A549 (cell line): ENCODE data around the gene PERCC1. TPM values are rescaled to one million over a fixed set of nuclear protein-coding genes. Genes with fewer than 3 reads are reported as not detected.

Source experiments
- ATAC-seq, 2 experiments: fragments of 200-7000 bp in 1 of 2; fragments of >200 bp in 1 of 2; cut with Nextera tagmentation in 1 of 2; cut with Tn5 transposase in 1 of 2; 3 replicates each; pipeline versions ENCODE4 v1.8.0 to v1.9.1; 2018 to 2020; ENCODE audit warnings: mild to moderate bottlenecking in 1 of 2, moderate library complexity in 1 of 2
- CTCF ChIA-PET: fragments of 300-600 bp; sonication (Branson Sonifier 250); formaldehyde crosslinking; extraction: SDS; loops from one replicate; lab custom pipeline; 2021; ENCODE audit warnings: antibody characterized with exemption, inconsistent platforms; lab: Yijun Ruan, JAX
- POLR2A ChIA-PET: fragments of 350-600 bp; formaldehyde crosslinking; extraction: SDS; loops from one replicate; lab custom pipeline; 2021; ENCODE audit warnings: antibody characterized with exemption, inconsistent platforms; lab: Yijun Ruan, JAX
- DNase-seq, 2 experiments: peaks; one replicate each; pipeline versions ENCODE4 v3.0.0 to v3.0.0-alpha.2; 2011 to 2016; ENCODE audit warnings: low read depth in 1 of 2, low spot score in 1 of 2
- FAIRE-seq: peaks from 2 replicates; lab custom pipeline; 2011; peaks lifted over from hg19 to GRCh38; lab: Jason Lieb, UNC
- H3K27ac ChIP-seq, 2 experiments: fragments of >200 bp; sonication (Bioruptor Twin); formaldehyde crosslinking; 3 replicates each; pipeline ENCODE4 v1.5.1; 2016 to 2017
- H3K4me1 ChIP-seq: fragments of >200 bp; sonication (Bioruptor Twin); formaldehyde crosslinking; 3 replicates; pipeline ENCODE4 v1.6.1; 2016
- H3K4me2 ChIP-seq: fragments of >200 bp; sonication (Bioruptor Twin); formaldehyde crosslinking; 3 replicates; pipeline ENCODE4 v1.6.1; 2016
- H3K4me3 ChIP-seq: fragments of >200 bp; sonication (Bioruptor Twin); formaldehyde crosslinking; 3 replicates; pipeline ENCODE4 v1.5.1; 2016
- H3K9me3 ChIP-seq: fragments of >200 bp; sonication (Bioruptor Twin); formaldehyde crosslinking; 3 replicates; pipeline ENCODE4 v1.6.1; 2016
- CHD2 ChIP-seq: fragments of 150-350 bp; IDR thresholded peaks from 2 replicates; pipeline ENCODE4 v1.6.1; 2014; ENCODE audit warnings: low read length; ENCODE audit not compliant: partially characterized antibody
- EP300 ChIP-seq, 2 experiments: fragments of >200 bp; sonication (Bioruptor Twin); formaldehyde crosslinking; IDR thresholded peaks; 2 replicates in 1 of 2; 3 replicates in 1 of 2; pipeline ENCODE4 v1.6.1; 2016 to 2017
- FOSB ChIP-seq: fragments of 250-450 bp; sonication (Bioruptor Pico); IDR thresholded peaks from 2 replicates; pipeline ENCODE4 v1.5.0; 2020; ENCODE audit warnings: mild to moderate bottlenecking, moderate library complexity
- HDAC2 ChIP-seq: fragments of 200-600 bp; sonication (generic); IDR thresholded peaks from 2 replicates; pipeline ENCODE4 v1.6.1; 2016
- HEYL ChIP-seq: fragments of 250-450 bp; sonication (Bioruptor Pico); IDR thresholded peaks from 2 replicates; pipeline ENCODE4 v1.8.0; 2021; ENCODE audit warnings: mild to moderate bottlenecking, moderate library complexity
- HOXB5 ChIP-seq: fragments of 250-450 bp; sonication (Bioruptor Pico); IDR thresholded peaks from 2 replicates; pipeline ENCODE4 v1.5.0; 2020; ENCODE audit warnings: mild to moderate bottlenecking, moderate library complexity
- JUNB ChIP-seq: fragments of >200 bp; sonication (Bioruptor Twin); formaldehyde crosslinking; IDR thresholded peaks from 2 replicates; pipeline ENCODE4 v1.6.1; 2016
- MAFK ChIP-seq: fragments of 450-650 bp; IDR thresholded peaks from 2 replicates; pipeline ENCODE4 v1.6.1; 2014; ENCODE audit not compliant: partially characterized antibody
- MAX ChIP-seq: IDR thresholded peaks from 2 replicates; pipeline ENCODE4 v1.6.1; 2012
- NFE2L2 ChIP-seq: fragments of 150-350 bp; conservative IDR thresholded peaks from 2 replicates; pipeline ENCODE4 v1.6.1; 2014; ENCODE audit warnings: low read length
- PHF8 ChIP-seq: fragments of 200-600 bp; sonication (generic); IDR thresholded peaks from 2 replicates; pipeline ENCODE4 v1.6.1; 2016; ENCODE audit warnings: low read depth, mild to moderate bottlenecking, antibody characterized with exemption, moderate library complexity, borderline replicate concordance
- POLR2A ChIP-seq: IDR thresholded peaks from 2 replicates; pipeline ENCODE4 v1.6.1; 2012; ENCODE audit warnings: mild to moderate bottlenecking, low read length
- POLR2AphosphoS2 ChIP-seq: conservative IDR thresholded peaks from 2 replicates; pipeline ENCODE4 v1.6.1; 2012; ENCODE audit warnings: low read length, improper control_type of control experiment, inconsistent platforms
- RAD21 ChIP-seq, 2 experiments: fragments of >200 bp in 1 of 2; sonication (Bioruptor Twin) in 1 of 2; formaldehyde crosslinking in 1 of 2; IDR thresholded peaks in 1 of 2; conservative IDR thresholded peaks in 1 of 2; 2 replicates in 1 of 2; 3 replicates in 1 of 2; pipeline ENCODE4 v1.6.1; 2012 to 2018; ENCODE audit warnings: inconsistent platforms in 1 of 2
- RARB ChIP-seq: fragments of 250-450 bp; sonication (Bioruptor Pico); IDR thresholded peaks from 2 replicates; pipeline ENCODE4 v1.8.0; 2021; ENCODE audit warnings: mild to moderate bottlenecking, moderate library complexity
- RFX5 ChIP-seq: fragments of 450-650 bp; IDR thresholded peaks from 2 replicates; pipeline ENCODE4 v1.7.1; 2014; ENCODE audit warnings: antibody characterized with exemption, mild to moderate bottlenecking, moderate library complexity
- RNF2 ChIP-seq: fragments of 200-600 bp; sonication (generic); IDR thresholded peaks from 2 replicates; pipeline ENCODE4 v1.6.1; 2016; ENCODE audit warnings: low read depth, mild to moderate bottlenecking, antibody characterized with exemption, moderate library complexity, borderline replicate concordance
- SREBF2 ChIP-seq: fragments of 450-650 bp; IDR thresholded peaks from 2 replicates; pipeline ENCODE4 v1.6.1; 2014; ENCODE audit warnings: mild to moderate bottlenecking, moderate library complexity
- ZC3H11A ChIP-seq: fragments of 450-650 bp; IDR thresholded peaks from 2 replicates; pipeline ENCODE4 v1.6.1; 2014; ENCODE audit warnings: antibody characterized with exemption, mild to moderate bottlenecking
- ZSCAN20 ChIP-seq: fragments of 250-450 bp; sonication (Bioruptor Pico); IDR thresholded peaks from 2 replicates; pipeline ENCODE4 v1.8.0; 2022; ENCODE audit warnings: mild to moderate bottlenecking, moderate library complexity
- WGBS: methylation state at CpG from one replicate; pipeline ENCODE4 v1.1.6; 2017; ENCODE audit errors: missing lambda C conversion rate; 5-methylcytosine and 5-hydroxymethylcytosine counted together
- polyA plus RNA-seq, 4 experiments: library from polyadenylated mRNA; depleted of rRNA in 3 of 4; stranded (reverse); fragments of >200 nt; fragmentation: RNase III in 1 of 4; extraction: RNeasy Plus Mini Kit Qiagen cat#74134 plus additional on column Dnase treatment in 1 of 4; gene quantifications; 2 replicates in 3 of 4; 3 replicates in 1 of 4; pipeline ENCODE4 v1.2.3, GENCODE V29; 2011 to 2017
- TF ChIP-seq, protein P1 (sequence below): fragments of >200 bp; sonication (Bioruptor Twin); formaldehyde crosslinking; IDR thresholded peaks from 3 replicates; pipeline ENCODE4 v1.6.1; 2016
- TF ChIP-seq, protein P2 (sequence below): fragments of 450-650 bp; IDR thresholded peaks from 2 replicates; pipeline ENCODE4 v1.6.1; 2014; ENCODE audit warnings: antibody characterized with exemption
- TF ChIP-seq, protein P3 (sequence below): fragments of 250-450 bp; sonication (Bioruptor Pico); IDR thresholded peaks from 2 replicates; pipeline ENCODE4 v1.5.0; 2021; ENCODE audit warnings: mild to moderate bottlenecking, moderate library complexity, borderline replicate concordance
- TF ChIP-seq, protein P4 (sequence below): fragments of >200 bp; sonication (Bioruptor Twin); formaldehyde crosslinking; IDR thresholded peaks from 3 replicates; pipeline ENCODE4 v1.5.1; 2016
- TF ChIP-seq, protein P5 (sequence below): fragments of 150-350 bp; IDR thresholded peaks from 2 replicates; pipeline ENCODE4 v1.6.1; 2014; ENCODE audit warnings: low read depth, mild to moderate bottlenecking, low read length

PERCC1 gene
- polyA plus RNA-seq, 2 of the 4 experiments (the other 2 are of a cell fraction), result not detected

DNA sequence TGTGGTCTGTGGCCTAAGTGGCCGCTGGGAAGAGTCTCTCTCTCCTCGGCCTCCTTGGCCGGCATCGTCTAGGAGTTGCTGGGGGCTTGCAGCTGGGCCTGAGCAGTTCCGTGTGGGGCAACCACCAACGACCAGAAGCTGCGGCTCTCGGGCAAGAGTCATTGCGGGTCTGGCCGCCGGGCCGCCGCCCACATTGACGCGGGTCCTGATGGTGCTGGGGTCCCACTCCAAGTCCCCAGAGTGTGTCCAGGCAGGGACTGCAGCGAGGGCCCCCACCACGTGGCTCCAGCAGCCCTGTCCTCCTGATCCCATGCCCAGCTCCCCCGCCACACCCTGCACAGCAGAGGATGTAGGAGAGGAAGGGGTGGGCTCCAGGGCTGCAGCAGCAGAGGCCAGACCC, 47.3 kb upstream of the PERCC1 start:
- peaks cover 5% of the 10 kb centered on the region; the same call in 2 of the 3 replicates for H3K4me1 ChIP-seq
- no peak overlapping the region for H3K4me2 ChIP-seq
- H3K9me3 ChIP-seq, result no peaks in the 10 kb centered on the region
- WGBS, result 91% methylated on average over 18 of the region's 18 CpGs
- ATAC-seq (no peak), DNase-seq (no peak), FAIRE-seq (no peak)
- no peak overlapping the region for H3K4me3 ChIP-seq
- H3K27ac ChIP-seq, result no peak overlapping the region
- TF ChIP-seq RFX5 (no peak), CHD2 (no peak), ZC3H11A (no peak), FOSB (CRISPR knock-in tag) (no peak), POLR2AphosphoS2 (no peak), ZSCAN20 (CRISPR knock-in tag) (no peak), RAD21 (conservative IDR thresholded peaks at IDR 0.05 in 1 of 2, IDR thresholded peaks at IDR 0.05 in 1 of 2) (no peak), MAFK (no peak), HOXB5 (CRISPR knock-in tag) (no peak), HEYL (CRISPR knock-in tag) (no peak), NFE2L2 (no peak), POLR2A (no peak)
- TF ChIP-seq, protein P1, sequence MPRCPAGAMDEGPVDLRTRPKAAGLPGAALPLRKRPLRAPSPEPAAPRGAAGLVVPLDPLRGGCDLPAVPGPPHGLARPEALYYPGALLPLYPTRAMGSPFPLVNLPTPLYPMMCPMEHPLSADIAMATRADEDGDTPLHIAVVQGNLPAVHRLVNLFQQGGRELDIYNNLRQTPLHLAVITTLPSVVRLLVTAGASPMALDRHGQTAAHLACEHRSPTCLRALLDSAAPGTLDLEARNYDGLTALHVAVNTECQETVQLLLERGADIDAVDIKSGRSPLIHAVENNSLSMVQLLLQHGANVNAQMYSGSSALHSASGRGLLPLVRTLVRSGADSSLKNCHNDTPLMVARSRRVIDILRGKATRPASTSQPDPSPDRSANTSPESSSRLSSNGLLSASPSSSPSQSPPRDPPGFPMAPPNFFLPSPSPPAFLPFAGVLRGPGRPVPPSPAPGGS, result no peak
- TF ChIP-seq, protein P2, sequence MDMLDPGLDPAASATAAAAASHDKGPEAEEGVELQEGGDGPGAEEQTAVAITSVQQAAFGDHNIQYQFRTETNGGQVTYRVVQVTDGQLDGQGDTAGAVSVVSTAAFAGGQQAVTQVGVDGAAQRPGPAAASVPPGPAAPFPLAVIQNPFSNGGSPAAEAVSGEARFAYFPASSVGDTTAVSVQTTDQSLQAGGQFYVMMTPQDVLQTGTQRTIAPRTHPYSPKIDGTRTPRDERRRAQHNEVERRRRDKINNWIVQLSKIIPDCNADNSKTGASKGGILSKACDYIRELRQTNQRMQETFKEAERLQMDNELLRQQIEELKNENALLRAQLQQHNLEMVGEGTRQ, result no peak
- TF ChIP-seq, protein P3, sequence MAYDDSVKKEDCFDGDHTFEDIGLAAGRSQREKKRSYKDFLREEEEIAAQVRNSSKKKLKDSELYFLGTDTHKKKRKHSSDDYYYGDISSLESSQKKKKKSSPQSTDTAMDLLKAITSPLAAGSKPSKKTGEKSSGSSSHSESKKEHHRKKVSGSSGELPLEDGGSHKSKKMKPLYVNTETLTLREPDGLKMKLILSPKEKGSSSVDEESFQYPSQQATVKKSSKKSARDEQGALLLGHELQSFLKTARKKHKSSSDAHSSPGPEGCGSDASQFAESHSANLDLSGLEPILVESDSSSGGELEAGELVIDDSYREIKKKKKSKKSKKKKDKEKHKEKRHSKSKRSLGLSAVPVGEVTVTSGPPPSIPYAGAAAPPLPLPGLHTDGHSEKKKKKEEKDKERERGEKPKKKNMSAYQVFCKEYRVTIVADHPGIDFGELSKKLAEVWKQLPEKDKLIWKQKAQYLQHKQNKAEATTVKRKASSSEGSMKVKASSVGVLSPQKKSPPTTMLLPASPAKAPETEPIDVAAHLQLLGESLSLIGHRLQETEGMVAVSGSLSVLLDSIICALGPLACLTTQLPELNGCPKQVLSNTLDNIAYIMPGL (CRISPR knock-in tag), result no peak
- POLR2A ChIA-PET, result no interaction called here
- CTCF ChIA-PET, result interaction anchor here (0.8 to 11.4 kb wide), 4 partner anchors 12 to 82 kb away, joined by 3 to 127 read pairs (median 5); no protein-coding TSS in a partner anchor

DNA sequence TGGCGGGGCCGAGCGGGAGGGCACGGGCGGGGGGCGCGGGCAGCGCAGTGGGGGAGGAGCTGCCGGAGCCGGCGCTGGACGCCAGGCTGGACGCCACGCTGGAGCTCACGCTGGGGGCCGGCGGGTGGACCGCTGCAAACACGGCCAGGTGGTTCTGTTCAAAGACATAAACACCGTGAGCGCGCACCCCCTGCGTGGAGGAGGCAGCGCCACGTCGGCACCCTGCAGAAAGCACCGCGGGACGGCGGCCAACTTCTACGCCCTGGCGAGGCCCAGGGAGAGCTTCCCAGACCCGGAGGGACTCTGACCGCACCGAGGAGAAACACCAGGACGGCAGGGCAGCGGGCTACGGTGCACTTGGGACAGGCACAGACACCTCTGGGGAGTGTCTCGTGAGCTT, 45.6 kb upstream of the PERCC1 start:
- no peak for DNase-seq
- Histone ChIP-seq H3K9me3 (no peaks in the 10 kb centered on the region), H3K4me3 (no peak overlapping the region), H3K4me2 (no peak overlapping the region), H3K27ac (no peak overlapping the region), H3K4me1 (peaks cover under 1% of the 10 kb centered on the region; the same call in 2 of the 3 replicates)
- FAIRE-seq, result no peak
- CTCF ChIA-PET, result interaction anchor here (1.0 to 11.4 kb wide), 3 partner anchors 14 to 47 kb away, joined by 3 to 127 read pairs (median 4); no protein-coding TSS in a partner anchor
- POLR2A ChIA-PET, result no interaction called here
- ATAC-seq, result no peak
- 92% methylated on average over 35 of the region's 39 CpGs for WGBS
- TF ChIP-seq RNF2 (no peak), RARB (CRISPR knock-in tag) (no peak), JUNB (no peak), EP300 (IDR thresholded peaks at IDR 0.05) (no peak), PHF8 (no peak), POLR2AphosphoS2 (no peak), SREBF2 (no peak), MAX (no peak), HOXB5 (CRISPR knock-in tag) (no peak), HDAC2 (no peak)
- TF ChIP-seq, protein P2, result no peak
- TF ChIP-seq, protein P4, sequence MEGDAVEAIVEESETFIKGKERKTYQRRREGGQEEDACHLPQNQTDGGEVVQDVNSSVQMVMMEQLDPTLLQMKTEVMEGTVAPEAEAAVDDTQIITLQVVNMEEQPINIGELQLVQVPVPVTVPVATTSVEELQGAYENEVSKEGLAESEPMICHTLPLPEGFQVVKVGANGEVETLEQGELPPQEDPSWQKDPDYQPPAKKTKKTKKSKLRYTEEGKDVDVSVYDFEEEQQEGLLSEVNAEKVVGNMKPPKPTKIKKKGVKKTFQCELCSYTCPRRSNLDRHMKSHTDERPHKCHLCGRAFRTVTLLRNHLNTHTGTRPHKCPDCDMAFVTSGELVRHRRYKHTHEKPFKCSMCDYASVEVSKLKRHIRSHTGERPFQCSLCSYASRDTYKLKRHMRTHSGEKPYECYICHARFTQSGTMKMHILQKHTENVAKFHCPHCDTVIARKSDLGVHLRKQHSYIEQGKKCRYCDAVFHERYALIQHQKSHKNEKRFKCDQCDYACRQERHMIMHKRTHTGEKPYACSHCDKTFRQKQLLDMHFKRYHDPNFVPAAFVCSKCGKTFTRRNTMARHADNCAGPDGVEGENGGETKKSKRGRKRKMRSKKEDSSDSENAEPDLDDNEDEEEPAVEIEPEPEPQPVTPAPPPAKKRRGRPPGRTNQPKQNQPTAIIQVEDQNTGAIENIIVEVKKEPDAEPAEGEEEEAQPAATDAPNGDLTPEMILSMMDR, result no peak
- TF ChIP-seq, protein P1, result no peak
- TF ChIP-seq, protein P3 (CRISPR knock-in tag), result no peak
- TF ChIP-seq, protein P5, sequence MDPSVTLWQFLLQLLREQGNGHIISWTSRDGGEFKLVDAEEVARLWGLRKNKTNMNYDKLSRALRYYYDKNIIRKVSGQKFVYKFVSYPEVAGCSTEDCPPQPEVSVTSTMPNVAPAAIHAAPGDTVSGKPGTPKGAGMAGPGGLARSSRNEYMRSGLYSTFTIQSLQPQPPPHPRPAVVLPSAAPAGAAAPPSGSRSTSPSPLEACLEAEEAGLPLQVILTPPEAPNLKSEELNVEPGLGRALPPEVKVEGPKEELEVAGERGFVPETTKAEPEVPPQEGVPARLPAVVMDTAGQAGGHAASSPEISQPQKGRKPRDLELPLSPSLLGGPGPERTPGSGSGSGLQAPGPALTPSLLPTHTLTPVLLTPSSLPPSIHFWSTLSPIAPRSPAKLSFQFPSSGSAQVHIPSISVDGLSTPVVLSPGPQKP, result no peak
